Measurements from ENCODE around the gene NPAS3.

Gene NPAS3

GRCh38 chr14:33534632-33535031 is 596.0 kb downstream of the NPAS3 start:
- H3K4me3 ChIP-seq (ENCODE audit: low read depth, low read length), result no peak overlapping the region

- H3K4me3 ChIP-seq (ENCODE audit: low read depth, low read length), result no peak overlapping the region
Observed at GRCh38 chr14:33539918-33540357, 601.3 kb downstream of the NPAS3 start.

GRCh38 chr14:33541171-33541570 is 602.5 kb downstream of the NPAS3 start:
- H3K4me3 ChIP-seq (ENCODE audit: low read depth, low read length), result no peak overlapping the region

- H3K4me3 ChIP-seq (ENCODE audit: low read depth, low read length), result no peak overlapping the region
Observed at GRCh38 chr14:33542338-33543287, 603.9 kb downstream of the NPAS3 start.

GRCh38 chr14:33545696-33546095 is 607.0 kb downstream of the NPAS3 start:
- H3K4me3 ChIP-seq (ENCODE audit: low read depth, low read length), result no peak overlapping the region

GRCh38 chr14:33548606-33549005 is 609.9 kb downstream of the NPAS3 start:
- H3K4me3 ChIP-seq (ENCODE audit: low read depth, low read length), result no peak overlapping the region

- no peak overlapping the region for H3K4me3 ChIP-seq (ENCODE audit: low read depth, low read length)
Observed at GRCh38 chr14:33551963-33552362, 613.3 kb downstream of the NPAS3 start.

GRCh38 chr14:33553706-33554278 is 615.1 kb downstream of the NPAS3 start:
- no peak overlapping the region for H3K4me3 ChIP-seq (ENCODE audit: low read depth, low read length)

- no peak overlapping the region for H3K4me3 ChIP-seq (ENCODE audit: low read depth, low read length)
Observed at GRCh38 chr14:33554988-33555387, 616.3 kb downstream of the NPAS3 start.

- no peak overlapping the region for H3K4me3 ChIP-seq (ENCODE audit: low read depth, low read length)
Observed at GRCh38 chr14:33555710-33556350, 617.2 kb downstream of the NPAS3 start.

- no peak overlapping the region for H3K4me3 ChIP-seq (ENCODE audit: low read depth, low read length)
Observed at GRCh38 chr14:33556382-33557121, 617.9 kb downstream of the NPAS3 start.

- no peak overlapping the region for H3K4me3 ChIP-seq (ENCODE audit: low read depth, low read length)
Observed at GRCh38 chr14:33560718-33561431, 622.2 kb downstream of the NPAS3 start.

- no peak overlapping the region for H3K4me3 ChIP-seq (ENCODE audit: low read depth, low read length)
Observed at GRCh38 chr14:33561488-33562175, 623.0 kb downstream of the NPAS3 start.

- no peak overlapping the region for H3K4me3 ChIP-seq (ENCODE audit: low read depth, low read length)
Observed at GRCh38 chr14:33563191-33563900, 624.7 kb downstream of the NPAS3 start.

- no peak overlapping the region for H3K4me3 ChIP-seq (ENCODE audit: low read depth, low read length)
Observed at GRCh38 chr14:33563901-33564197, 625.2 kb downstream of the NPAS3 start.

- H3K4me3 ChIP-seq (ENCODE audit: low read depth, low read length), result no peak overlapping the region
Observed at GRCh38 chr14:33564774-33565630, 626.3 kb downstream of the NPAS3 start.

GRCh38 chr14:33566082-33566481 is 627.4 kb downstream of the NPAS3 start:
- H3K4me3 ChIP-seq (ENCODE audit: low read depth, low read length), result no peak overlapping the region

- no peak overlapping the region for H3K4me3 ChIP-seq (ENCODE audit: low read depth, low read length)
Observed at GRCh38 chr14:33567023-33567728, 628.5 kb downstream of the NPAS3 start.

All from iPS-11a (cell line).